HG03442 (cell line): ENCODE data around the gene FTO.

Experiments
- ATAC-seq: cut with Tn5 transposase; IDR thresholded peaks from one replicate; pipeline ENCODE4 v1.9.1; 2021; ENCODE audit warnings: mild to moderate bottlenecking, moderate library complexity; ENCODE audit not compliant: unreplicated experiment

FTO gene

DNA sequence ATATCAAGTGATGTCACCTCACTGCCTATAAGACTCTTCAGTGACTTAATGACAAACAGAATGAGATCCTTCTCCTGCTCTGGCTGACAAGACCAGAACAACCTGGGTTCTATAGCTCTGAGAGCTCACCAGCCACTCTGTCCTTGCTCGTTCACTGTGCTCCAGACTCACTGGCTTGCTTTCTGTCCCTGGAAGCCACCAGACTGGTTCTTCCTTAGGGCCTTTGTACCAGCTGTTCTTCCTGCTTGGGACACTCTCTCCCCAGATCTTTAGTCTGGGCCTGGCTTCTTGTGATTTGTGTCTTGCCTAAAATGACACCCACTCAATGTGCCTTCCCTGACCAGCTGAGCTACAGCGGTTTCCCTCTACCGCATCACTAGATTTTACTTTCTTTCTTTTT lies 76.1 kb downstream of the FTO start:
- ATAC-seq = no peak

DNA sequence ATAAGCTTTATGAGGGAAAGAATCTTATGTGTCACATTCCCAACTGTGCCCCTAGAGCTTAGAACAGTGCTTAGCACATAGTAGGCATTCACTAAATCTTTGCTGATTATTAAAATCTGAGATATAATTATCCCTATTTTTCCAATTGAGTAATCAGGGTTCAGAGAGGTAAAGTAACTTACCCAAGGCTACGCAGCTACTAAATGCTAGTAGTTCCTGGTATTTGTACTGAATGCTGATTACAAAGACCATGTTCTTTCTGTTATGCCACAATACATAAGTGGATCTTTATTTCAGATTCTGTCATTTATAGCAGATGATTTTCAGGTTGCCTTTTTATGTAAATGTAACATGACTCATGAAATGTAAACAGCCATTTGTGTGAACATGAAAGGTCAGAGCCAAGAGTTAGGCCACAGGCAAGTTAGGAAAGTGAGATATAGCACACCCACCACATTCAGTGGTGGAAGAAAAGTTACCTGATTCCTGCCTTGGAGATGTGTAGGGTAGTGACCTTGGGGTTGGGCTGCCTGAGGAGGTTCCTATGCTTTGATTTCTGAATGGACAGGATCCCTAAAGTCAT lies 77.2 kb downstream of the FTO start:
- no peak for ATAC-seq

DNA sequence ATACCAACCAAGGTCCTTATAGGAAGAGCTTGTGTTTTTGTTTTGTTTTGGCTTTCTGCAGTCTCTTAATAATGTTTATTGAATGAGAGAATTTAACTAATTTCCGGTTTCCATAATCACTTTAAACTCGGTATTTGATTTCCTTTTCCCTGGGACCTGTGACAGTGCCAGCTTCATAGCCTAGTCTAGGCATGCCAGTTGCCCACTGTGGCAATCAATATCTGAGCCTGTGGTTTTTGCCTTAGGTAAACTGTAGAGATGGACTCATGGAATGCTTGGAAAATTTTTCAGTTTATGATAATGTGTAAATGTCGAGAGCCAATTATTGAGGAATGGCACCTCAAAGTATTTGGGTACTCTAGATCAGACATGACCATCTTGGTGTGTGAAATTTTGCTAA lies 78.2 kb downstream of the FTO start:
- no peak for ATAC-seq

DNA sequence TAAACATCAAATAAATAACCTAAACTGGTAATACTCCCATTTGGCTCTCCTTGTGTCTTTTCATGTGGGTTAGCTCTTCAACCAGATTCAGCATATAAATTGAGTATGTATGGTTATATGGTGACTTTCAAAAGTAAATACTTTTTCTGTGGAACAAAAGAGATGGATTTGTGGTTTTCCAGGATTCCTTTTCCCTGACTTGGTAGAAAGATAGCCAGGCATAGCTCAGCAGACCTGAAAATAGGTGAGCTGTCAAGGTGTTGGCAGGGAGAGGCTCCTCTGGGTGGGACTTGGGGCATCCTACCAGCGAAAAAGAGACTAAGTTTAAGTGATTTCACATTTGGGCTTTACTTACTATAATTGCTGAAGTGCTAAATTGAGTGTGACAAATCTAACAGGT lies 80.3 kb downstream of the FTO start:
- ATAC-seq = no peak

DNA sequence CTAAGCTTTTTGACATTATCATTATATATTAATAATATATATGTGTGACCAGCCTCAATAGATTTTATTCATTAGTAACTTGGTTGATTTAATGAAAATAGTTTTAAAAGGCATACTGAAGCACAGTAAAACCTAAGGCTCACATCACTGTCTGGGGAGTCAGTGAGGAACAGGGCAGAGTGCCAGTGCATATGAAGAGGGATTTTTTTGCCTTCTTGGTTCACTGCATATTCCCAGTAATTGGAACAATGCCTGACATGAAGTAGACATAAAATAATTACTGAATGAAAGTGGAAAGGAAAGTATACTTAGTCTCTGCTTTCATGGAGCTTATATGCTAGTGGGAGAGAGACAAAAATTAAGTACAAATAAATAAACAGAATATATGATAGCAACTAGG lies 81.1 kb downstream of the FTO start:
- ATAC-seq = no peak

DNA sequence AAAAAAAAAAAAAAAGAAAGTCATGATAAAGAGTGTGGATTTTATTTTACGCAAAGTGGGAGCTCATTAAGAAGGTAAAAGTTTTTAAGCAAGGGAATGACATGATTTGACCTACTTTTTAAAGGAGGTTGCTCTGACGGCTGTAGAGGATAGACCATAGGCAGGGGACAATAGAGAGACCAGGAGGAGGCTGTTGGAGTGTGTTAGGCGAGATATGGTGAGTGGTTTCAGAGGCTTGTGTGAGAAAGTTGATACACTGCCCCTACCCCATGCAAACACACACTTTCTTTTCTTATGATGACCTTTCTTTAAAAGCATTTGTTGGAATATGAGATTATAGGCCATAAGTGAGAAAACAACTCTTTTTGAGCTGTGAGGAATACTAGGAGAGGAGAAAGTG lies 82.0 kb downstream of the FTO start:
- no peak for ATAC-seq

DNA sequence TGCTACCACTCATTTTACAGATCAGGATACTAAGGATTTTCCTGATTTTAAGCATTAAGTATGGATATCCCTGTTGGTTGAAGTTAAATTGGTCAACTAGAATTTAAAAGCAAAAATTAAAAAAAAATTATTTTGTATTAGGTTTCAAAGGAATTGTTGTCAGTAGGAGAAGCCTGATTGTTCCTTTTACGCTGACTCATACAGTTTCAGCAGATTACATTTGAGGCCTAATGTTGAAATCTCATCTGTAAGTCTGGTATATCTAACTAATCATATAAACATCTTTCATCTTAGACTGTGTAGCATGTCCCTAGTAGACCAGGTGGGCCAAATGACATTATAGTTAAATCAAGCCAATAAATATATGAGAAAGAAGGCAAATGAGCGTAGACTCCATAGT lies 83.5 kb downstream of the FTO start:
- ATAC-seq = no peak

DNA sequence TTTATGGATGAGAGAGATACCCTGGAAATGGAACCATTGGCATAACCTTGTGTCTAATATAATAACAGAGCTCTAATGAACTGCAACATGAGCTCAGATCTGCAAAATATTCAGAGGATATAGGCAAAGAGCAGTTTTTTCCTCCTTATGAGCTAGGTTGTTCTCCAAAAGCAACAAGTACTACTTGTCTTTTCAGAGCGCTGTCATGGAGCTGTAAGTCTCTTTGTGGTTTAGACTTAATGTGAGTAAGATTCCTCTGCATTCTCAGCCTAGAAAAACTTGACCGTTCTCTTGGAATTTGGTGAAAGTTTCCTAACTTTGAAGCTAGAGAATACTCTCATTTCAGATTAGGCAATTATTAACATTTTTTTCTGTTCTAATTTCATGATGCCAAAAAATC lies 85.2 kb downstream of the FTO start:
- no peak for ATAC-seq

DNA sequence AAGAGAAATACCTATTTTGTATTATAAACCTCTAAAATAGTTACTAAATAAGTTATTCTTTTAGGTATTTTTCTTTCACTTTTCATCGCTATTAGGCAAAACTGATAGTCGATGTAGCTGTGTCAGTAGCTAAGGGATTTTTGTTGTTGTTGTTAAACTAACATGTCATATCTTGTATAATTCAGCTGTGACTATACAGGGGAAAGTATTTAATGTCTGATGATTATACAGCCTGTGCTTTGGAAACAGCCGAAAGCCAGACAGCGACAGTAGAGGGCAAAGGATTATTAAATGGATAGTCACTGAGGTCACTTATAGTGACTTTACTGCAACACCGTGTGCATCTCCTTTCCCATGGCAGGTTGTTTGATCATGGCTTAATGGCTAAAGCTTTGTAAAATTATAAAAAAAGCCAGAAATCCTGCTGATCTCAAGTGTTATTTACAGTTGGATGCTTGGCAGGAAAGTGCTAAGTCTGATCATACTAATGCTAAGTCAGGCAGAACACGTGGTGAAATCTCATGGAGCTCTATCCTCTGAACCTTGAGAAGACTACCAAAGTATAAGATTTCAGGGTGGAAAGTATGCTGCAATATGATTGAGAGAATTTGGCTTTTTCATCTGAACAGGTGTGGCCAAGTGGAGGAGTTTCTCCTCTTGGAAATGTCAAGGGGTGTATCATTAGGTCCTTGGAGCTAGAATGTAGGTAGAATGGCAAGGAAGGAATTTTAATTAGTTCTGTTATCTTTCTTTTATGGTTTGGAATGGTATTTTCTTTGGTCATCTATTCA lies 88.4 kb downstream of the FTO start:
- no peak for ATAC-seq

DNA sequence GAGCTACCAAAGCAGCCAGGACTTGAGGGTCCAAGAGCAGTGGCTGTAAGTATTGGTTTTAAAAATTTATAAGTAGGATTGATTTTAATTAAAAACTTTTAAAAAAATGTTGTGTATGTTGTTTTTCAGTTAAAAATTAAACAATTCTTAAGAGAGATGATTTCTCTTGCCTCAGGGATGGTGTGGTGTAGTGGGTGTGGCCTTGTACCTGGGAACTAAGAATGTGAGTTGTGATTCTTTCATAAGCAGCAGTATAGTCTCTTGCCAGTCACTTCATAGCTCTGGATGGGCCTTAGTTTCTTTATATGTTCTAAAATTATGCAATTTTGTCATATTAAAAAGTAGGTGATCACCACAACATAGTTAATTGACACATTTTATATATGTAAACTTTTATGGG lies 99.5 kb downstream of the FTO start:
- ATAC-seq = no peak

DNA sequence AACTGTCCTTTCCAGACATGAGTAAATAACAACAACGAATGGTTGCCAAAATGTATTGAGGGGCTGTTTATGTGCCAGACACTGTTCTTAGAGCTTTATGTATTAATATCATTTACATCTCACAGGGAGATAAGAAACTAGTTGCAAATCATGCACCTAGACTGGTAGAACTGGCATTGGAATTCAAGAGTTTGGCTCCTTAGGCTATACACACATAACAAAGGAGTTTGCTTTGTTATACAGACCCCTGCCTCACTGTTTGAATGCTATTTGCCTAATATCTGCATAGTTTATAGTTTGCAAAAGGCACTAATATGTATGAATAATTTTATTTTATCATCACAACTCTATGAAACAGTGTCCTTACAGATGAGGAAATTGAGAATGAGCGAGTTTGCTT lies 100.0 kb downstream of the FTO start:
- no peak for ATAC-seq

DNA sequence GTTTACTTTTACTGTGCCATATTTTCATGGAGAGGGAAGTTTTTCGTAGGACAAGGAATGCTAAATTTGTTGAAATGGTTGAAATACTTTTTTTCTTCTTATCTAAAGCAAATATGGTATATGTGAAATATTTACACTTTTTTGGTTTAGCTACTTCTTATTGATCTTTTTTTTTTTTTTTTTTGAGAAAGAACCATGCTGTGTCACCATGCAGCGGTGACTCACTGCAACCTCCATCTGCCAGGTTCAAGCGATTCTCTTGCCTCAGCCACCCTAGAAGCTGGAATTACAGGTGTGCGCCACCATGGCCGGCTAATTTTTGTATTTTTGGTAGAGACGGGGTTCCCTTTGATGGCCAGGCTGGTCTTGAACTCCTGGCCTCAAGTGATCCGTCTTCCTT lies 100.5 kb downstream of the FTO start:
- ATAC-seq = no peak

DNA sequence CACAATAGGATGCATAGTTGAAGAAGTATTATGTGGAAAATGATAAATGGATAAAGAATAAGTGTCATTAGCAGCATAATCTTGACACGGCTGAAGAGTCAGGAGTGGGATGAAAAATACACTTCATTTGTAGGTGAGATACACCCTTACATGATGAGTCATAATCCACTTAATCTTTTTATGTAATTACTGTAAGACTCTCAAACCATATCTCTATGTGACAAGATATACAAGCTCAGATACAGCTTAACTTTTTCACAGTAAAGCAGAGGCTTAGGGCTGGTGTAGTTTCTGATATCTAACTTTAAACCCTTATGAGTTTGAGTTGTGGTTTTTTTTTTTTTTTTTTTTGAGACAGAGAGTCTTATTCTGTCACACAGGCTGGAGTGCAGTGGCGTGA lies 101.2 kb downstream of the FTO start:
- no peak for ATAC-seq

DNA sequence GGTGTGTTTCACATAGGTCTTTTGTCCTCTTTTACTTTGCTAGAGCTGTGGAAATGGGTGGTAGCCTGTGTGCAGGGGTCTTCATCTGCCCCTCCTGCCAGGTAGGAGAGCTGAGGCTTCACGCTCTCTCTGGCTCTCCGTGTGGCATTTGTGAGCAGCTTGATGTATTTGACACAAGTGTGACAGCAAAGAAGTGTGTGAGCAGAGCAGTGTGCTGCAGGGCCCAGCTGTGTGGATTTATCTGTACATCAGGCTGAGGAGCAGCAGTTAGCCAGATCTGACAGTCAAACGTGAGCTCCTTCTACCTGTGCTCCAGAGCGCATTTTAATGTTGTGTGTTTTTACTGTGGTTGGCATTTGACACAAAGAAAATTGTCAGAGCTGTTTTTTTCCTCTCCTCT lies 101.8 kb downstream of the FTO start:
- ATAC-seq = no peak

DNA sequence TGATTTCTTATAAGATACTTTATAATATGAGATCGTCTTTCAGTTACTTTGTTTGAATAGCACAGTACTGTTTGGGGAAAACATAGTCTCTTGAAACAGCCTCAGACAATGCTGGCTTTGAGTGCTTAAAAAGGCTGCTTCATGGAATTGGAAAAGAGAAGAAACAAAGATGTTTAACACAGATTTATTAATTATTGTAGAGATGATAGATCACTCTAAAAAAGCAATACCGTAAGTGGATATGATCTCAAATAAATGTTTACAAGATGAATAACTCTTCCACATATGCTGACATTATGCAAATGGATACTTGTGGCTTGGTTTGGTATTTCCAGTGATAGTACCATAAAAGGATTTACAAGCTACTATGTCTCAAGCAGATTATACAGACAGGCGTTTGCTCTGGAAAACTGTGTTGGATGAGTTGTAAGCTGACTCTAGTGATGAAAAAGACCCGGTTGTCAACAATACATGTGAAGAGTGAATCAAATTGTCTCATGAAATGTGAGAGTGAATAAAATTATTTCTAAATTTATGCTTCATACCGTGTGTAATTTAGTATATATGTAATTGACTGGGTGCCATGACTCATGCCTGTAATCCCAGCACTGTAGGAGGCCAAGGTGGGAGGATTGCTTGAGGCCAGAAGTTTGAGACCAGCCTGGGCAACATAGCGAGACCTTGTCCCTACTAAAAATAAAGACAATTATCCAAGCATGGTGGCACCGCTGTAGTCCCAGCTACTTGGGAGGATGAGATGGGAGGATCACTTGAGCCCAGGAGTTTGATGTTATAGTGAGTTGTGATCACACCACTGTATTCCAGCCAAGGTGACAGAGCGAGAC lies 105.4 kb downstream of the FTO start:
- ATAC-seq = no peak

DNA sequence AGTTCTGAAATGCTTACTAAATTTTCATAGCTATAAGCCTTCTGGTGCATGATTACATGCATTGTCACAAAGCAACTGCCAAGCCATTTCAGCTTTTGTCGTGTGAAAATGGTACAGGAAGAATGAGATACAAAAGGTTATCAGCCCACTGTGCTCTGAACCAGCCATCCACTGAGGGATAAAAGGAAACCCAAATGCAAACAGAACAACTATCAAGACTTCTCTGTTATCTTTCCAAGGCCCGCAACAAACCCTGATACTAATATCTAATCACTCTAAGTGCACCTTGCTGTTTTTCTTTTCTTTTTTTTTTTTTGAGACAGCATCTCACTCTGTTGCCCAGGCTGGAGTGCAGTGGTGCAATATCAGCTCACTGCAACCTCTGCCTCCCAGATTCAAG lies 109.0 kb downstream of the FTO start:
- ATAC-seq = no peak

DNA sequence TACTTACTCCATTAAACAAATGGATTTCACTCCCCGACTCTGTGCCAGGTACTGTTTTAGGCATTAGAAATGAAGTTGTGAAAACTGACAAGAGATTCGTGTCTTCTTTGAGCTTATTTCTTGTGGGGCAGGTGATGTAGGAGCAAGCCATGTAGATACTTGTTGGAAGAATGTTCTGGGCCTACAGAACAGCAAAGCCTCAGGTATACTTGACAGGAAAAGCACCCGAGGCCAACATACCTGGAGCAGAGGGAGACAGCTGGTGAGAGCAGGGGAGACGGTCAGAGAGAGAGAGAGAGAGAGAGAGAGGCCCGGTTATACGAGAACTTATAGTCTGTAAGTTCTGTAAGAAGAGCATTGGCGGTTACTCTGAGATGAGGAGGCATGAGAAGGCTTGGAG lies 110.8 kb downstream of the FTO start:
- ATAC-seq = no peak

DNA sequence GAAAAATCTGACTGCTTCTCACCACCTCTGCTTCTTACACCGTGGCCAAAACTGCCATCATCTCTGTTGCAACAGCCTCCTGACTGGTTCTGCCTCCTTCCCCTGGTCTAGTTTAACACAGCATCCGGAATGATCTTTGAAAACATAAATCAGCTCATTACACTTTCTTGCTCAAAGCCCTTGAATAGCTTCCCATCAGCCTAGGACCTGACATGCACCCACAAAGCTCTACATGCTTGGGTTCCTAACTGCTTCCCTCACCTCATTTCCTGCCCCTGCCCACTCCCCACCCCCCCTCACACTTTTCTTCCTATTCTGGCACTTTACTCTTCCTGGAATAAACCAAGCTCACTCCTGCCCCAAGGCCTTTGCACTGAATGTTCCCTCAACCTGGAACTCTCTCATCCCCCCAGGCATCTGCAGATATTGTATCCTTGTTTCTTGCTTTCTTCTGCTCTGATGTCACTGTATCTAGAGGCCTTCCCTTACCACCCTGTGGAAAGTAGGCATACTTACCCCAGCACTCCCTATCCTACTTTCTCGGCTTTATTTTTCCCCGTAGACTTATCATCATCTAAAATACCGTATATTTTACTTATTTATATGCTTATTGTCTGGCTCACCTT lies 112.4 kb downstream of the FTO start:
- ATAC-seq = no peak

DNA sequence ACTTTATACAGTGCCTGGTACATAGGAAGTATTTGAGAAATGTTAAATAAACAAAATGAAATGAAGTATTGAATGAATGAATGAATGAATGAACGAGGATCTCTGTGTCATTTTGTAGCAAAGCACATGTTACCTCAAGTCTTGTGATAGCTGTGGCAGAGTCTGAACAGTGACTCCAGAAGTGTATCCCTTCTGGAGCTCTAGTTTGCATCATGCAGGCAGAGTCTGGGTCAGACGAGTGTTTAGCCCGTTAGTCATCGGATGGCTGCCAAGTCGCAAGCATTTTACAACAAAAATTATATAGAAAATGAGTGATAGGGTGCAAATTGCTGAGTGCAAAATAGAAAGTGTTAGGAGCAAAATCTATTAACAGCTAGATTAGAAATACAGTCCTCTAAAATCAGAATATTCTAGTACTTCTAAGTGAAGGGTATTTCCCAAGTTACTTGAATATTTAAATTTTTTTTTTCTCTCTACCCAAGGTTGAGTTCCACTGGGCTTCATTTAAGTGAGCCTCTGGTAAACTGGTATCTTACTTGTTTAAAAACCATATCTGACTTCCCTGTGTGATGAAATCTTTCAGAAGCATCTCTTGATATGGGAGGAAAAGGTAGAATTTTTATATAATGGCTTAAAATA lies 113.3 kb downstream of the FTO start:
- ATAC-seq = no peak

DNA sequence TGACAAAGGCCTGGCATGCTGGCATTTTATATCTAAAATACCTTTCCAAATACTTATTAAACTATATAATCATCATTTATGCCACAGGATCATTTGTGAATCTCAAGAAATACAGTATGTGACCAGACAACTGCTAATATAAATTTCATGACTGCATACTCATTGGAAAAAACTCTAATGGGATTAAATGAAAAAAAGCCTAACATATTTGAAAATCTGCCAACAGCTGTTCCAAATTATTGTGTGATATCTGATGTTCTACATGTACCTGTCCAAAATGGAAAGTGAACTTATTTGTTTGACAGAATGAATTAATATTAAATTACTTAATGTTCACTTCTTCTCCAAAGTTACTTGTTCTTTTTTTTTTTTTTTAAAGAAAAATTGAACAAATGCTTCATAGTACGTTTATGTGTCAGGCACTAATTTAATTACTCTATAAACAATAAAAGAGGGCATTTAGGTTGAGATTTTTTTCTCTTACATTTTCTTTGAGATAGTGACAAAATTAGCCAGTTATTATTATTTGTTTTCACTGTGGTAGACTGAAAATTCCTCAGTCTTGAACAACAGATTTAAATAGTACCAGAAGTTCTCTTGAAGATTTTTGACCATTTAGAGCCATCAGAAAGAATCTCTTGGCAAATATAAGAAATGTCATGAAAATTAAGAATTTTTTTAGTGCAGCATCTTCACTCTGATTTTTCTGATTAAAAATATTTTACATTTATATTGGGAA lies 114.0 kb downstream of the FTO start:
- no peak for ATAC-seq
